Stimulated activated CD4-positive, alpha-beta T cell treated with anti-CD3 and anti-CD28 coated beads, Interleukin-4, amount 100 ng/mL, for 4 hours (primary cell): ENCODE results near the gene GALNT13.

Experiments
- DNase-seq, 2 experiments: peaks; one replicate each; pipeline ENCODE4 v3.0.0-alpha.2; 2020

GALNT13 gene

GRCh38 chr2:154331784-154332183, 460.1 kb downstream of the GALNT13 start:
- no peak for DNase-seq

DNA sequence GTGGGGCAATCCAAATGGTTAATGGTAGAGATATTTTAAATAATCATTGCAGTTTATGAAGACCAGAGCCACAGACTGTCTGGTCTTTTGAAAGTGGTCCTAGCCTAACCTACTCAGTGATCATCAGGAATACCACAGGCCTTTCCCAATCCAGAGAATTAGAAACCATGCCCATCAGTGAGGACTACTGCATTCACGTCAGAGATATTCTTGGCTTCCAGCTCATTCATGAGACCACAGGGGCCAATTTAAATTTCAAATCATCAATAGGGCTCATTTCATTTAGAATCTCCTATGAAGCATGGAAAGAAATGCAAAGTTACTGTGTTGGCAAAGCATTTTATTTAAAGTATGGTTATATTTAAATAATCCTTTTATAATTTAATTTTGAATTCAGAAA, 464.5 kb downstream of the GALNT13 start:
- DNase-seq, result no peak

- DNase-seq, result no peak
Measured at GRCh38 chr2:154338352-154338967, 466.7 kb downstream of the GALNT13 start.

GRCh38 chr2:154343282-154343681, 471.6 kb downstream of the GALNT13 start:
- DNase-seq, result no peak

DNA sequence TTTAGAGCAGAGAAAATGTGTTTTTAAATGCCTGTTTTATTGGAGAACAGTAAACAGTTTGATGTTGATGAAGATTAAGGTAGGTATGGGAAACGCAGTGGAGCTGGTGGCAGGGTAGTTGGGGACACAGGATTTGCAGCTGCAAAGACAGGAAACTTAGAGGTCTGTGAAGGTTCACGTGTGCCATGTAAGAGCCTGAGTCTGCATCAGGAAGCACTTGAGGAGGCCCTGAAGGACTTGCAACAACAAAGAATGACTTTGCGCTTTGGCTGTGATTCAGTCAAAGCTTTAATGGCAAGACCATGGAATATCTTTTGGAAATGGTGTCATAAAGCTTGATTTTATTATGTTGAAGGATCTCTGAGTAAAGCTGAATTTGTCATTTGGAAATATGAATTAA, 479.2 kb downstream of the GALNT13 start:
- DNase-seq, result no peak

DNA sequence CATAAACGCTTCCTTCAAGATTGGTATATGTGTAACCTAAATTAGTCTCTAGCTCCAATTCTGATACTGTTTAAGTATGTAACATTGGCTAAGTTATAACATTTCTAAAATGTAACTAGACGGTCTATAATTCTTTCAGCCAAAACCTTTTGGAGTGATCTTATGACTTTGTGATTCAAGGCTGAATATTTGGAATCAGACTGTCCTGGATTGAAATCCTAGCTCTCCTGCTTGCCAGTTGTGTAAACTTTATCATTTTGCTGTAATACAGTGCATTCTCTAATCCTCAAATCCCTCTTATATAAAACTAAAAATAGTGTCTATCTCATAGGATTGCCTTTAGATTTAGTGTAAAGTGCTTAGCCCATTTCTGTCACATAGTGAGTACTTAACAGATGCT, 489.6 kb downstream of the GALNT13 start:
- DNase-seq, result no peak

DNA sequence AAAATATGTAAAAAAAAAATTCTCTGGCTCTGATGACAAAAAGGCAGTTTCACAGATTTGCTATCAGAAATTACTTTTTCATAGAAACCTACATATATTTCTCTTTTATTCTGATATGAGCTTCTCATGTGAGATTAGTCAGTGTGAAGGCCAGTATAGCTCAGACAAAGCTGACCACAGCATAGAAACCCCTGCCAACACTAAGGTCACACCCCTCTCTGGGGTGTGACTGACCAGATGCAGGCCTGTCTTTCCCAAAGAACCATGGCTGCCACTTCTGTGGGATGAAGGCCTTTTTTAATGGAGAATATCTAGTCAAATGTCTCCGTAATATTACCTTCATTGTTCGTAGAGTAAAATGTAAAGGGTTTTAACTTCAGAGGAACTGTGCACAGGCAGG, 496.4 kb downstream of the GALNT13 start:
- no peak for DNase-seq

DNA sequence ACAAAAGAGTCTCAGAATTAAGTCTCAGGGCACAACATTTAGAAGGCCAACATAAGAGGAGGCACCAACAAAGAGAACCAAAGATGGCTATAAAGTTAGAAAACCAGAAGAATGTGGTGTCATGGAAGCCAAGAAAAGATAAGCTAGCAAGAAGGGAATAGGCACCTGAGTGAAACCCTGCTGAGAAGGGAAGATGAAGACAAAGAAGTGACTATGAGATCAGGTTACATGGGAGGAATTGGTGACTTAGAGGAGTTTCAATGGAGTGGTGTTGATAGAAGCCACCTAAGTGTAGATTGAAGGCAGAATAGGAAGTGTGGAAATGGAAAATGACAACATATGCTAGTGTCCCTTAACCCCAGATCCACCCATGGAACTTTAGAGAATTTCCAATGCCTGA, 499.2 kb downstream of the GALNT13 start:
- no peak for DNase-seq

DNA sequence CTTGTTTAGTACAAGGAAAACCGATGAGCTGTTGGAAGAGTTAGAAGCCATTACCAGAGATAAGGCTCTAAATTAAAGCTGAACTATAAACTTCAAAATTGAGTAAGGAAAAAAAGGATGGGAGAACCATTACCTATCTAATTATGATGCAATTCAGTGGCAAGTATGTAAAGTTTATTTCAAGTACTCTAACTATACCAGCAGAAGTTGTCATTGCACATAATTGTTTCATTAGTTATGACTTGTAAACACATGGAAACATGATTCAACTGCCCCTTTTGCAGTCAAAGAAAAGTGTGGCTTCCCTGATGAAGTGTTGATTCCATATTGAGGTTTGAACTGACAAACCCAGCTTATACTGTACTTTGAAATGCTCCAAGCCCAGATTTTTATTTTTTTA, 502.7 kb downstream of the GALNT13 start:
- no peak for DNase-seq

DNA sequence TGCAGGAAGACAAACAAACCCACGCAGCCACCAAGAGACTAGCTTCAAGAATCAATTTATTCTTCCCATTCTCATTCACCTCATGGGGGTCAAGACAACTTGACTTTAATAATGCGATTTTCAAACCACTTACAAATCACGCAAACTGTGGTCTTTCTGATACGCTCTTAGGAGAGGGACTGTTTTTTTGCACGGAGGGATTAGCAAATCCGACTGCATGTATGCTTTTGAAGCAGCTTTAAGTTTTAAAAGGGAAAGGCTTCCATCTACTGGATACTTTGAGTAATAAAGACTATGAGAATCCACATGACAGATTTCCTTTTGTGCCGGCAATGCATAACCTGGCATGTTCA, 503.8 kb downstream of the GALNT13 start:
- DNase-seq, result no peak

GRCh38 chr2:154381931-154382794, 510.4 kb downstream of the GALNT13 start:
- no peak for DNase-seq

- no peak for DNase-seq
Measured at GRCh38 chr2:154386186-154386585, 514.5 kb downstream of the GALNT13 start.

- DNase-seq, result no peak
Measured at GRCh38 chr2:154391051-154391450, 519.3 kb downstream of the GALNT13 start.

DNA sequence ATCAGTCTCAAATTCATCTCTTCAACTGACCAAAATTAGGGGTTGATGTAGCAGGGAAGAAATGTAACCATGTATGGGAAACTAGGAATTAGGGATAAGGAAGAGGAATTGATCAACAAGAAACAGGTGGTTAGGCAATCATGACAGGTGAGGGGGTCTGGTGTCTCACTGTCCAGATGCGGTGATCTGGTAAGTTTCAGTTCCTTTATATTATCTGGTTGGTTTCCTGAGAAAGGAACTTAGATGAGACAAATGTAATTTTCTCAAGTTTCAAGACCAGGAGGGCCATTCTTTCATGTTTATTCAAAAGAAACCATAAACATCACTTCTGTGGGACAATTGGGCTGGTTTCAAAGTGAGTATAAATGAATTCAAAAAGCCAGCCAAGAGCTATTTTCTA, 520.5 kb downstream of the GALNT13 start:
- DNase-seq, result no peak

- no peak for DNase-seq
Measured at GRCh38 chr2:154394600-154394999, 522.9 kb downstream of the GALNT13 start.

DNA sequence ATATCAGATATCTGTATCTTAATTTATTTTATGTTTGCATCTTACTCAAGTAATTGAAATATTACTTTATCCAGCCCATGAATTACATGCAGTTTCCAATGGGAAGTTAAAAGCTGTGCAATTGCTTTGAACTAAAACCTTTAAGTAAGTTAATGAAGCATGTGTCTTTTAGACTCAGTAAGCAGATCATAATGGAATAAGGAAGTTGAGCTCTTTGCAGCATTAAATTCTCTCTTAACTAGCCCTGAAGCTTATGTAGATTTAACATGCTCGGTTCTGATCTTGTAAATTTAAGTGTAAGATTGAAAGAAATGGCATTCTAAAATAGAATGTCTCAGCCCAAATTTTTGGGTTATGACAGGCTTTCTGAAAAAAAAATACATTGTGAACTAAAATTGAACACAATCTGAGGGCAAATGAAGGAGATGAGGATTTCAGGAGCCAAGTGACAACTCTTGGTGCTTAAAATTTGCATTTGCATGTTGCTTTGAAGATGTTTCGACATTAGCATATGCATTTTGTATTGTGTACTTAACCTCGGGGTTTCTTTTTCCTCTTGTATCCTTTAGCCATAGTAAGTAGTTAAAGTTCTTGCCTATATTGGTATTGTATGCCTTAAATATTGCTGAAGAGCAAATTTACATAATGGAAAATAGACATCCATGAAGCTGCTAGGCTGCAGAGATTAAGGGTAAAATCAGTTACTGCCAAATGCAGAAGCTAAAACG, 529.0 kb downstream of the GALNT13 start:
- DNase-seq, result no peak

DNA sequence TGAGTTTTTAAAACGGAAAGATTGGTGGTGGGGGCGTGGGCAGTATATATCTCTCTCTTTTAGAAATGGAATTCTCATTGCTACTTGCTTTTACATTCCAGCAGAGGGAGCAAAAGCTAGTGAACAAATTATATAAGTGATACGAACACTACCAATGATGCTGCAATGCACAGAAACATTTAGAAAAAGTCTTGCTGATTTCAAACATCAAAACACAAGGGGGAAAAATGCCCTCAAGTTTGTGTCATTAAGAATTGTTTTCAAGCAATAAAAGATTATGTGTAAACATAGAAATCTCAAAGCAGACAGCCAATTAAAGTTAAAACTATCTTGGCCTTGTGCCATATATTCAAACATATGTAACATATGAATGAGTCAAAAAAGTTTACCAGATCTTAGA, 530.5 kb downstream of the GALNT13 start:
- no peak for DNase-seq

GRCh38 chr2:154403242-154403790, 531.6 kb downstream of the GALNT13 start:
- DNase-seq, result no peak

GRCh38 chr2:154408786-154409185, 537.1 kb downstream of the GALNT13 start:
- no peak for DNase-seq

DNA sequence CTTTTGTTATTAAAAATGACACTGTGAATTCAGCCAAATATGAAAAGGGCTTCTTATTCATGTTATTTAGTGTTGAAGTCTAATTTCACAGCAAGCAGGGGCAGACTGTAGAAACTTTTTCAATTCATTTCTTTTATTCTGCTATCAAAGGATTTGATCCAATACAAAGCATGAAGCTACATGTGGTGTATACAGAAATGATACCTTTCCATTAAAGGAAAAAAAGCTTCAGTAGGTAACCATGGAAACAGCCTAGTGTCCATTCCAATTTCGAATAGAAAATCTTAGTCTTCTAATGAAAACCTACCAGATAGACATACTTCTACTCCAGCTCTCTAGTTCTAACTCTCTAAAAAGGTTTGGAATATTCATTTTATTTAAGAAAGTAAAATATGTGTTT, 550.5 kb downstream of the GALNT13 start:
- DNase-seq, result no peak

- DNase-seq, result no peak
Measured at GRCh38 chr2:154425994-154426393, 554.3 kb downstream of the GALNT13 start.

- DNase-seq, result no peak
Measured at GRCh38 chr2:154427453-154427852, 555.7 kb downstream of the GALNT13 start.

GRCh38 chr2:154428022-154428421, 556.3 kb downstream of the GALNT13 start:
- no peak for DNase-seq

GRCh38 chr2:154433010-154433409, 561.3 kb downstream of the GALNT13 start:
- DNase-seq, result no peak
